Right cardiac atrium (tissue), 5 donors: ENCODE measurements around the gene TTC28. TPM values are rescaled to one million over a fixed set of nuclear protein-coding genes. Genes with fewer than 3 reads are reported as not detected.

Source experiments
- ATAC-seq, 2 donors: fragments of 200-7000 bp; cut with Tn5 transposase; one replicate each; pipeline versions ENCODE4 v1.8.0 to v1.9.1; 2020; ENCODE audit warnings: moderate library complexity in 2 of 2, mild to moderate bottlenecking in 1 of 2
- DNase-seq, 3 donors: peaks; one replicate each; pipeline ENCODE4 v3.0.0-alpha.2; 2020
- H3K27ac ChIP-seq: one replicate; pipeline ENCODE4 v1.5.1; 2013; ENCODE audit warnings: mild to moderate bottlenecking, low read length, control low read depth, moderate library complexity
- H3K27me3 ChIP-seq: one replicate; pipeline ENCODE4 v1.6.1; 2013; ENCODE audit not compliant: control insufficient read depth, insufficient read depth
- H3K4me1 ChIP-seq: one replicate; pipeline ENCODE4 v1.6.1; 2013; ENCODE audit warnings: low read length; ENCODE audit not compliant: control insufficient read depth, insufficient read depth
- H3K4me3 ChIP-seq: one replicate; pipeline ENCODE4 v1.5.1; 2013; ENCODE audit warnings: low read length, control low read depth
- H3K9me3 ChIP-seq: one replicate; pipeline ENCODE4 v1.6.1; 2013; ENCODE audit warnings: low read length; ENCODE audit not compliant: control insufficient read depth
- WGBS: extraction: QIAGEN DNeasy Blood & Tissue Kit; methylation state at CpG from one replicate; pipeline ENCODE4 v1.1.7; 2013; 5-methylcytosine and 5-hydroxymethylcytosine counted together
- intact Hi-C, 4 donors: fragments of 100-400 bp; cut with DNase I; formaldehyde crosslinking; loops; one replicate each; pipeline versions ENCODE4 v1.11.0 to v1.14.0; 2022 to 2023
- polyA plus RNA-seq: library from polyadenylated mRNA; stranded (reverse); fragments of 200-250 nt; gene quantifications from one replicate; pipeline ENCODE4 v1.2.3, GENCODE V29; 2013
- total RNA-seq, 4 donors: library from RNA; stranded (reverse); fragmentation: NEBNext Ultra II Directional; extraction: Animal tissue kit (Norgen Biotek cat#: 25700); gene quantifications; one replicate each; pipeline ENCODE4 v1.2.1, GENCODE V29; 2021
- donor health status: healthy with polysubstance abuse.
- donor health status: DM: no; HTN: yes; CAD: no.
- donor health status: DM: no; HTN: no; CAD: no.
- donor health status: DM: no; HTN: yes; CAD: no; lungs with severe emphysema.
- donor health status: DM: yes; HTN: yes; CAD: no.

TTC28 gene
- total and polyA plus RNA-seq, 5 donors = 5.7 to 21.1 (median 18.9) TPM

GRCh38 chr22:27980424-27981148 lies 699.1 kb downstream of the TTC28 start:
- Histone ChIP-seq H3K4me1 (no peaks in the 10 kb centered on the region), H3K27me3 (no peaks in the 10 kb centered on the region), H3K9me3 (no peaks in the 10 kb centered on the region), H3K4me3 (no peak overlapping the region), H3K27ac (no peak overlapping the region)
- no peak for DNase-seq
- intact Hi-C loops = no loop called here
- WGBS = 86% methylated on average over 7 of the region's 7 CpGs
- no peak for ATAC-seq

GRCh38 chr22:27978802-27979201 lies 700.8 kb downstream of the TTC28 start:
- no peak for DNase-seq
- no peak for ATAC-seq
- intact Hi-C loops = no loop called here
- no peak overlapping the region for H3K27ac ChIP-seq
- H3K27me3 ChIP-seq = no peaks in the 10 kb centered on the region
- no peaks in the 10 kb centered on the region for H3K4me1 ChIP-seq
- 87% methylated on average over 5 of the region's 5 CpGs for WGBS
- H3K4me3 ChIP-seq = no peak overlapping the region
- no peaks in the 10 kb centered on the region for H3K9me3 ChIP-seq

GRCh38 chr22:27978317-27978716 lies 701.3 kb downstream of the TTC28 start:
- H3K9me3 ChIP-seq = no peaks in the 10 kb centered on the region
- DNase-seq (no peak), ATAC-seq (peak in 1 of 2 donors; percentile 50)
- H3K27ac ChIP-seq = no peak overlapping the region
- H3K4me3 ChIP-seq = no peak overlapping the region
- 69% methylated on average over 6 of the region's 6 CpGs for WGBS
- no peaks in the 10 kb centered on the region for H3K27me3 ChIP-seq
- intact Hi-C loops = no loop called here
- no peaks in the 10 kb centered on the region for H3K4me1 ChIP-seq

- no peaks in the 10 kb centered on the region for H3K27me3 ChIP-seq
- no peaks in the 10 kb centered on the region for H3K4me1 ChIP-seq
- H3K27ac ChIP-seq = no peak overlapping the region
- H3K4me3 ChIP-seq = no peak overlapping the region
- H3K9me3 ChIP-seq = no peaks in the 10 kb centered on the region
- DNase-seq (no peak), ATAC-seq (no peak)
- intact Hi-C loops = no loop called here
- WGBS = 57% methylated on average over 3 of the region's 3 CpGs
Measured at GRCh38 chr22:27976586-27976985, 703.1 kb downstream of the TTC28 start.

- H3K27ac ChIP-seq = no peak overlapping the region
- intact Hi-C loops = no loop called here
Measured at GRCh38 chr22:27975381-27976013, 704.1 kb downstream of the TTC28 start.

GRCh38 chr22:27973846-27974245 lies 705.8 kb downstream of the TTC28 start:
- WGBS = 72% methylated on average over 1 of the region's 1 CpG
- H3K27ac ChIP-seq = no peak overlapping the region
- no peaks in the 10 kb centered on the region for H3K27me3 ChIP-seq
- H3K4me1 ChIP-seq = no peaks in the 10 kb centered on the region
- no peak for DNase-seq
- no peak overlapping the region for H3K4me3 ChIP-seq
- H3K9me3 ChIP-seq = no peaks in the 10 kb centered on the region
- no peak for ATAC-seq
- intact Hi-C loops = no loop called here

More at GRCh38 chr22:27975381-27976013, 704.1 kb downstream of the TTC28 start:
- no peak for ATAC-seq
- peak in 1 of 3 donors; percentile 11 for DNase-seq
- H3K9me3 ChIP-seq = no peaks in the 10 kb centered on the region
- H3K4me1 ChIP-seq = no peaks in the 10 kb centered on the region
- 85% methylated on average over 16 of the region's 16 CpGs for WGBS
- H3K27me3 ChIP-seq = no peaks in the 10 kb centered on the region
- no peak overlapping the region for H3K4me3 ChIP-seq

- ATAC-seq (no peak), DNase-seq (peak in 1 of 3 donors; percentile 4)
- H3K27me3 ChIP-seq = no peaks in the 10 kb centered on the region
- H3K4me3 ChIP-seq = no peak overlapping the region
- 77% methylated on average over 9 of the region's 9 CpGs for WGBS
- H3K27ac ChIP-seq = no peak overlapping the region
- H3K4me1 ChIP-seq = no peaks in the 10 kb centered on the region
- no peaks in the 10 kb centered on the region for H3K9me3 ChIP-seq
- intact Hi-C loops = no loop called here
Measured at GRCh38 chr22:27972732-27973698, 706.6 kb downstream of the TTC28 start.

GRCh38 chr22:27971926-27972325 lies 707.7 kb downstream of the TTC28 start:
- WGBS = 91% methylated on average over 1 of the region's 1 CpG
- DNase-seq (no peak), ATAC-seq (no peak)
- no peak overlapping the region for H3K4me3 ChIP-seq
- no peaks in the 10 kb centered on the region for H3K9me3 ChIP-seq
- H3K27me3 ChIP-seq = no peaks in the 10 kb centered on the region
- H3K4me1 ChIP-seq = no peaks in the 10 kb centered on the region
- intact Hi-C loops = no loop called here
- H3K27ac ChIP-seq = no peak overlapping the region

GRCh38 chr22:27970596-27971220 lies 708.9 kb downstream of the TTC28 start:
- WGBS = 76% methylated on average over 1 of the region's 1 CpG
- H3K27me3 ChIP-seq = no peaks in the 10 kb centered on the region
- no peak overlapping the region for H3K27ac ChIP-seq
- no peaks in the 10 kb centered on the region for H3K9me3 ChIP-seq
- no peak for DNase-seq
- ATAC-seq = no peak
- intact Hi-C loops = no loop called here
- H3K4me3 ChIP-seq = no peak overlapping the region
- no peaks in the 10 kb centered on the region for H3K4me1 ChIP-seq

- H3K9me3 ChIP-seq = no peaks in the 10 kb centered on the region
- 96% methylated on average over 15 of the region's 15 CpGs for WGBS
- no peaks in the 10 kb centered on the region for H3K4me1 ChIP-seq
- H3K27ac ChIP-seq = no peak overlapping the region
- intact Hi-C loops = loop anchor here in 1 of 4 donors (10.0 kb wide), 1 partner anchor 62 kb away; no protein-coding TSS in a partner anchor
- H3K4me3 ChIP-seq = no peak overlapping the region
- no peaks in the 10 kb centered on the region for H3K27me3 ChIP-seq
- DNase-seq = no peak
- no peak for ATAC-seq
Measured at GRCh38 chr22:27966168-27967064, 713.2 kb downstream of the TTC28 start.
